ENCODE results near the gene MKRN3. TPM values are rescaled to one million over a fixed set of nuclear protein-coding genes. Genes with fewer than 3 reads are reported as not detected.

MKRN3 gene
- total and polyA plus RNA-seq, 5 donors from 2014 or later: 2.2 to 3.2 (median 2.5) TPM

DNA sequence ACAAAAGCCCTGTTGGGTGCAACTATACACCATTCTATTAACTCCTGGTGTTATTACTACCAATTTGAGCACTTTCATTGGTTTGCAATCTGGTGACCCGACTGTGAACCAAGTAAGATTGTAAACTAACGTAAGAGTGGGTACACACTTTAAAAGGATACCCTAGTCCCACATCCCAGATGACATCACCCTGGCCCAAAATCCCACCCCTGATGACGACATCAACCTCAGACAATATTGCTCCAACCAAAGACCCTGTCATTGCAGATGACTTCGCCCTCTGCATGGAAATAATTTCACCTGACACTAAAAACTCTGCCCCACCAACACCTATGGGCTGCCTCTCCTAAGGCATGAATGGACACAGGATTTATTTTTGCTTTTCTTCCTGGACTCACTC is 25.6 kb upstream of the MKRN3 start:
- Histone ChIP-seq H3K4me1 (ENCODE audit: control insufficient read depth, insufficient read depth, low read length, poor library complexity, severe bottlenecking) (no peaks in the 10 kb centered on the region), H3K9me3 (ENCODE audit: control insufficient read depth in 2 of 2, low read length in 2 of 2) (no peaks in the 10 kb centered on the region), H3K27ac (ENCODE audit: insufficient read depth, low read length, poor library complexity, severe bottlenecking) (no peak overlapping the region), H3K27me3 (ENCODE audit: control insufficient read depth, insufficient read depth, low read length) (no peaks in the 10 kb centered on the region), H3K4me3 (ENCODE audit: low read depth, low read length) (no peak overlapping the region), H3K36me3 (ENCODE audit: control insufficient read depth, insufficient read depth, low read length) (no peaks in the 10 kb centered on the region)
- no peak overlapping the region for H3K4me3 Mint-ChIP-seq
- ATAC-seq (ENCODE audit: low read depth in 2 of 2) (no peak), DNase-seq (no peak)
- H3K27me3 Mint-ChIP-seq: no peaks in the 10 kb centered on the region
- H3K9me3 Mint-ChIP-seq: peaks cover 0 to 16% (median 4%) of the 10 kb centered on the region in 7 donors
- H3K36me3 Mint-ChIP-seq: no peaks in the 10 kb centered on the region
- no peaks in the 10 kb centered on the region for H3K4me1 Mint-ChIP-seq
- H3K27ac Mint-ChIP-seq: no peak overlapping the region

GRCh38 chr15:23546158-23546557 is 19.3 kb upstream of the MKRN3 start:
- Histone ChIP-seq H3K36me3 (ENCODE audit: control insufficient read depth, insufficient read depth, low read length) (no peaks in the 10 kb centered on the region), H3K4me3 (ENCODE audit: low read depth, low read length) (no peak overlapping the region), H3K27ac (ENCODE audit: insufficient read depth, low read length, poor library complexity, severe bottlenecking) (no peak overlapping the region), H3K4me1 (ENCODE audit: control insufficient read depth, insufficient read depth, low read length, poor library complexity, severe bottlenecking) (no peaks in the 10 kb centered on the region), H3K27me3 (ENCODE audit: control insufficient read depth, insufficient read depth, low read length) (no peaks in the 10 kb centered on the region), H3K9me3 (ENCODE audit: control insufficient read depth in 2 of 2, low read length in 2 of 2) (no peaks in the 10 kb centered on the region)
- no peak for ATAC-seq (ENCODE audit: low read depth in 2 of 2)
- H3K9me3 Mint-ChIP-seq: peaks cover 0 to 10% (median 0%) of the 10 kb centered on the region in 7 donors
- no peaks in the 10 kb centered on the region for H3K4me1 Mint-ChIP-seq
- H3K27ac Mint-ChIP-seq: no peak overlapping the region
- no peak overlapping the region for H3K4me3 Mint-ChIP-seq
- no peak for DNase-seq
- no peaks in the 10 kb centered on the region for H3K27me3 Mint-ChIP-seq
- no peaks in the 10 kb centered on the region for H3K36me3 Mint-ChIP-seq

DNA sequence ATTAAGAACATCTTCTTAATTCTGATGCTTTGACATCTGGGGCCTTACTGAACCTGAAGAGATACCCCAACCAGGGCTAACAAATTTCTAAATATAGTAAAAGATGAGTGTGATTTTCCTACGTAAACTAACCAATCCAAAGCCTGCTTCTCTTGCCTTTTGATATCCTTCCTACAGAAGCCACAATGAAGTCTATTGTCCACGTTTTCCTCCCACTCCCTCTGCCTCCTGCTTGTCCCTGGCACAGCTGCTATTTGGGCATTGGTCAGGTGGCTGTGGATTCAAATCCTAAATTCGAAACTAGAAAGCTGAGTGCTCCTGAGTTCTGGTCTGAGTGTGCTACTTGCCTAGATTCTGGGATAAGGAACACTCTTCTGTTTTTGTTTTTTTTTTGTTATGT is 17.4 kb upstream of the MKRN3 start:
- H3K36me3 Mint-ChIP-seq: no peaks in the 10 kb centered on the region
- Histone ChIP-seq H3K4me3 (ENCODE audit: low read depth, low read length) (no peak overlapping the region), H3K4me1 (ENCODE audit: control insufficient read depth, insufficient read depth, low read length, poor library complexity, severe bottlenecking) (no peaks in the 10 kb centered on the region), H3K27me3 (ENCODE audit: control insufficient read depth, insufficient read depth, low read length) (no peaks in the 10 kb centered on the region), H3K9me3 (ENCODE audit: control insufficient read depth in 2 of 2, low read length in 2 of 2) (no peaks in the 10 kb centered on the region), H3K27ac (ENCODE audit: insufficient read depth, low read length, poor library complexity, severe bottlenecking) (no peak overlapping the region), H3K36me3 (ENCODE audit: control insufficient read depth, insufficient read depth, low read length) (no peaks in the 10 kb centered on the region)
- H3K4me1 Mint-ChIP-seq: no peaks in the 10 kb centered on the region
- H3K27ac Mint-ChIP-seq: no peak overlapping the region
- H3K4me3 Mint-ChIP-seq: no peak overlapping the region
- ATAC-seq (ENCODE audit: low read depth in 2 of 2): no peak
- no peak for DNase-seq
- no peaks in the 10 kb centered on the region for H3K27me3 Mint-ChIP-seq
- peaks cover 0 to 10% (median 0%) of the 10 kb centered on the region in 7 donors for H3K9me3 Mint-ChIP-seq

- Histone ChIP-seq H3K27me3 (ENCODE audit: control insufficient read depth, insufficient read depth, low read length) (no peaks in the 10 kb centered on the region), H3K27ac (ENCODE audit: insufficient read depth, low read length, poor library complexity, severe bottlenecking) (no peak overlapping the region), H3K36me3 (ENCODE audit: control insufficient read depth, insufficient read depth, low read length) (no peaks in the 10 kb centered on the region), H3K9me3 (ENCODE audit: control insufficient read depth in 2 of 2, low read length in 2 of 2) (no peaks in the 10 kb centered on the region), H3K4me1 (ENCODE audit: control insufficient read depth, insufficient read depth, low read length, poor library complexity, severe bottlenecking) (no peaks in the 10 kb centered on the region), H3K4me3 (ENCODE audit: low read depth, low read length) (no peak overlapping the region)
- H3K27me3 Mint-ChIP-seq: peaks cover 12% of the 10 kb centered on the region
- no peak overlapping the region for H3K4me3 Mint-ChIP-seq
- H3K4me1 Mint-ChIP-seq: no peaks in the 10 kb centered on the region
- DNase-seq: no peak
- H3K9me3 Mint-ChIP-seq: peaks cover 0 to 3% (median 1%) of the 10 kb centered on the region in 7 donors
- ATAC-seq (ENCODE audit: low read depth in 2 of 2): no peak
- no peak overlapping the region for H3K27ac Mint-ChIP-seq
- H3K36me3 Mint-ChIP-seq: no peaks in the 10 kb centered on the region
Observed at GRCh38 chr15:23561914-23562313, 3.6 kb upstream of the MKRN3 start.

- ATAC-seq (ENCODE audit: low read depth in 2 of 2) (no peak), DNase-seq (no peak)
- Mint-ChIP-seq H3K4me1 (peaks cover 0 to 5% (median 0%) of the 10 kb centered on the region in 4 donors), H3K4me3 (peak overlapping the region; percentile 58 to 92 (median 86)), H3K27me3 (peaks cover 12% of the 10 kb centered on the region), H3K36me3 (no peaks in the 10 kb centered on the region), H3K27ac (no peak overlapping the region), H3K9me3 (peaks cover 0 to 3% (median 1%) of the 10 kb centered on the region in 7 donors)
- Histone ChIP-seq H3K4me1 (ENCODE audit: control insufficient read depth, insufficient read depth, low read length, poor library complexity, severe bottlenecking) (no peaks in the 10 kb centered on the region), H3K27ac (ENCODE audit: insufficient read depth, low read length, poor library complexity, severe bottlenecking) (no peak overlapping the region), H3K36me3 (ENCODE audit: control insufficient read depth, insufficient read depth, low read length) (no peaks in the 10 kb centered on the region), H3K27me3 (ENCODE audit: control insufficient read depth, insufficient read depth, low read length) (no peaks in the 10 kb centered on the region), H3K9me3 (ENCODE audit: control insufficient read depth in 2 of 2, low read length in 2 of 2) (no peaks in the 10 kb centered on the region), H3K4me3 (ENCODE audit: low read depth, low read length) (peak overlapping the region; percentile 15)
Observed at GRCh38 chr15:23564821-23565394, 566 bp upstream of the MKRN3 start.

GRCh38 chr15:23566071-23566554 is 639 bp downstream of the MKRN3 start:
- H3K27ac Mint-ChIP-seq: peak overlapping the region in 2 of 3 donors; percentile 5 to 82
- H3K36me3 ChIP-seq (ENCODE audit: control insufficient read depth, insufficient read depth, low read length): no peaks in the 10 kb centered on the region

GRCh38 chr15:23566651-23567050 is 1.2 kb downstream of the MKRN3 start:
- Histone ChIP-seq H3K4me3 (ENCODE audit: low read depth, low read length) (no peak overlapping the region), H3K36me3 (ENCODE audit: control insufficient read depth, insufficient read depth, low read length) (no peaks in the 10 kb centered on the region), H3K27me3 (ENCODE audit: control insufficient read depth, insufficient read depth, low read length) (no peaks in the 10 kb centered on the region), H3K27ac (ENCODE audit: insufficient read depth, low read length, poor library complexity, severe bottlenecking) (no peak overlapping the region), H3K4me1 (ENCODE audit: control insufficient read depth, insufficient read depth, low read length, poor library complexity, severe bottlenecking) (no peaks in the 10 kb centered on the region), H3K9me3 (ENCODE audit: control insufficient read depth in 2 of 2, low read length in 2 of 2) (no peaks in the 10 kb centered on the region)
- DNase-seq (no peak), ATAC-seq (ENCODE audit: low read depth in 2 of 2) (no peak)
- Mint-ChIP-seq H3K36me3 (no peaks in the 10 kb centered on the region), H3K27me3 (peaks cover 6% of the 10 kb centered on the region), H3K4me1 (peaks cover 0 to 5% (median 0%) of the 10 kb centered on the region in 4 donors), H3K27ac (peak overlapping the region in 1 of 3 donors; percentile 82), H3K9me3 (peaks cover 0 to 3% (median 1%) of the 10 kb centered on the region in 7 donors), H3K4me3 (peak overlapping the region; percentile 35 to 92 (median 86))

More at GRCh38 chr15:23566071-23566554, 639 bp downstream of the MKRN3 start:
- no peaks in the 10 kb centered on the region for H3K4me1 ChIP-seq (ENCODE audit: control insufficient read depth, insufficient read depth, low read length, poor library complexity, severe bottlenecking)
- H3K27ac ChIP-seq (ENCODE audit: insufficient read depth, low read length, poor library complexity, severe bottlenecking): peak overlapping the region; percentile 74
- H3K4me3 ChIP-seq (ENCODE audit: low read depth, low read length): no peak overlapping the region
- Mint-ChIP-seq H3K36me3 (no peaks in the 10 kb centered on the region), H3K9me3 (peaks cover 0 to 3% (median 1%) of the 10 kb centered on the region in 7 donors), H3K4me1 (peaks cover 0 to 5% (median 0%) of the 10 kb centered on the region in 4 donors), H3K4me3 (peak overlapping the region; percentile 35 to 92 (median 86)), H3K27me3 (peaks cover 6% of the 10 kb centered on the region)
- no peaks in the 10 kb centered on the region for H3K27me3 ChIP-seq (ENCODE audit: control insufficient read depth, insufficient read depth, low read length)
- ATAC-seq (ENCODE audit: low read depth in 2 of 2) (peak; percentile 62 to 63), DNase-seq (peak; percentile 19 to 46 (median 40))
- no peaks in the 10 kb centered on the region for H3K9me3 ChIP-seq (ENCODE audit: control insufficient read depth in 2 of 2, low read length in 2 of 2)

- Histone ChIP-seq H3K4me1 (ENCODE audit: control insufficient read depth, insufficient read depth, low read length, poor library complexity, severe bottlenecking) (no peaks in the 10 kb centered on the region), H3K27ac (ENCODE audit: insufficient read depth, low read length, poor library complexity, severe bottlenecking) (no peak overlapping the region), H3K27me3 (ENCODE audit: control insufficient read depth, insufficient read depth, low read length) (no peaks in the 10 kb centered on the region), H3K9me3 (ENCODE audit: control insufficient read depth in 2 of 2, low read length in 2 of 2) (no peaks in the 10 kb centered on the region), H3K4me3 (ENCODE audit: low read depth, low read length) (no peak overlapping the region), H3K36me3 (ENCODE audit: control insufficient read depth, insufficient read depth, low read length) (no peaks in the 10 kb centered on the region)
- H3K36me3 Mint-ChIP-seq: no peaks in the 10 kb centered on the region
- peaks cover 0 to 4% (median 2%) of the 10 kb centered on the region in 7 donors for H3K9me3 Mint-ChIP-seq
- no peaks in the 10 kb centered on the region for H3K27me3 Mint-ChIP-seq
- no peak overlapping the region for H3K4me3 Mint-ChIP-seq
- peaks cover 0 to 5% (median 0%) of the 10 kb centered on the region in 4 donors for H3K4me1 Mint-ChIP-seq
- DNase-seq (no peak), ATAC-seq (ENCODE audit: low read depth in 2 of 2) (no peak)
- H3K27ac Mint-ChIP-seq: no peak overlapping the region
Observed at GRCh38 chr15:23567921-23568320, 2.4 kb downstream of the MKRN3 start.
